Non-pigmented ciliary epithelial cell (primary cell): Measurements from ENCODE around the gene MYH8.

Experiments used
- DNase-seq: peaks from one replicate; pipeline ENCODE4 v3.0.0-alpha.2; 2010; ENCODE audit warnings: low read depth

The MYH8 gene

GRCh38 chr17:10421900-10422542, at the start of gene MYH8:
TSS of gene MYH8 (minus strand) at chr17:10421950. CDS start at chr17:10420227, 1,723 bp downstream.
- no peak for DNase-seq

GRCh38 chr17:10469459-10469858, 47.7 kb upstream of the MYH8 start, which contains the start of gene MYH4:
TSS of gene MYH4 (minus strand) at chr17:10469559. CDS start at chr17:10466745, 2,814 bp downstream.
- no peak for DNase-seq

GRCh38 chr17:10463402-10463801, 41.7 kb upstream of the MYH8 start:
- DNase-seq = no peak

- DNase-seq = no peak
Observed at GRCh38 chr17:10460062-10460461, 38.3 kb upstream of the MYH8 start.

- DNase-seq = no peak
Observed at GRCh38 chr17:10458701-10459100, 37.0 kb upstream of the MYH8 start.

- no peak for DNase-seq
Observed at GRCh38 chr17:10457952-10458351, 36.2 kb upstream of the MYH8 start.

- DNase-seq = no peak
Observed at GRCh38 chr17:10447026-10447931, 25.5 kb upstream of the MYH8 start.

- no peak for DNase-seq
Observed at GRCh38 chr17:10439816-10440215, 18.1 kb upstream of the MYH8 start.

- no peak for DNase-seq
Observed at GRCh38 chr17:10435096-10435495, 13.3 kb upstream of the MYH8 start.

- no peak for DNase-seq
Observed at GRCh38 chr17:10429421-10430045, 7.8 kb upstream of the MYH8 start.

- no peak for DNase-seq
Observed at GRCh38 chr17:10428781-10429180, 7.0 kb upstream of the MYH8 start.

GRCh38 chr17:10421211-10421610, 539 bp downstream of the MYH8 start:
- no peak for DNase-seq

GRCh38 chr17:10420811-10421210, 939 bp downstream of the MYH8 start:
- DNase-seq = no peak

- no peak for DNase-seq
Observed at GRCh38 chr17:10417431-10417830, 4.3 kb downstream of the MYH8 start.

GRCh38 chr17:10415161-10415560, 6.6 kb downstream of the MYH8 start:
- DNase-seq = no peak

- no peak for DNase-seq
Observed at GRCh38 chr17:10403589-10403988, 18.2 kb downstream of the MYH8 start.

GRCh38 chr17:10398352-10398751, 23.4 kb downstream of the MYH8 start:
- DNase-seq = no peak

GRCh38 chr17:10396524-10397163, 25.1 kb downstream of the MYH8 start:
- DNase-seq = no peak

- no peak for DNase-seq
Observed at GRCh38 chr17:10394201-10394887, 27.4 kb downstream of the MYH8 start.

- no peak for DNase-seq
Observed at GRCh38 chr17:10392880-10393279, 28.9 kb downstream of the MYH8 start.

GRCh38 chr17:10385871-10386270, 35.9 kb downstream of the MYH8 start:
- DNase-seq = no peak

GRCh38 chr17:10384175-10384574, 37.6 kb downstream of the MYH8 start:
- DNase-seq = no peak
